GM21529 (cell line): ENCODE results near the gene FAM3C.

Experiments used
- ATAC-seq: cut with Tn5 transposase; IDR thresholded peaks from one replicate; pipeline ENCODE4 v1.9.1; 2021; ENCODE audit not compliant: unreplicated experiment

The FAM3C gene

GRCh38 chr7:121383235-121383910 is 12.7 kb downstream of the FAM3C start:
- no peak for ATAC-seq

GRCh38 chr7:121382473-121382872 is 13.6 kb downstream of the FAM3C start:
- no peak for ATAC-seq

GRCh38 chr7:121379930-121380329 is 16.2 kb downstream of the FAM3C start:
- ATAC-seq, result no peak

- no peak for ATAC-seq
These were observed 19.1 kb downstream of the FAM3C start for GRCh38 chr7:121376979-121377378.

- ATAC-seq, result no peak
These were observed 22.9 kb downstream of the FAM3C start for GRCh38 chr7:121373177-121373576.

- ATAC-seq, result peak; percentile 91
These were observed 23.6 kb downstream of the FAM3C start for GRCh38 chr7:121372376-121373010.

GRCh38 chr7:121371883-121372282 is 24.2 kb downstream of the FAM3C start:
- ATAC-seq, result no peak

- no peak for ATAC-seq
These were observed 24.7 kb downstream of the FAM3C start for GRCh38 chr7:121371367-121371766.

- peak; percentile 48 for ATAC-seq
These were observed 26.6 kb downstream of the FAM3C start for GRCh38 chr7:121369462-121369861.

GRCh38 chr7:121366852-121367431 is 29.2 kb downstream of the FAM3C start:
- ATAC-seq, result no peak

GRCh38 chr7:121360564-121360963 is 35.5 kb downstream of the FAM3C start:
- ATAC-seq, result no peak

- no peak for ATAC-seq
These were observed 40.5 kb downstream of the FAM3C start for GRCh38 chr7:121355574-121355973.

GRCh38 chr7:121352323-121352722 is 43.8 kb downstream of the FAM3C start:
- ATAC-seq, result peak; percentile 58

- ATAC-seq, result no peak
These were observed 44.4 kb downstream of the FAM3C start for GRCh38 chr7:121351682-121352081.

GRCh38 chr7:121344497-121344896 is 51.6 kb downstream of the FAM3C start:
- no peak for ATAC-seq

- ATAC-seq, result no peak
These were observed 52.0 kb downstream of the FAM3C start for GRCh38 chr7:121344093-121344492.

GRCh38 chr7:121343302-121343701 is 52.8 kb downstream of the FAM3C start:
- no peak for ATAC-seq

- ATAC-seq, result no peak
These were observed 53.5 kb downstream of the FAM3C start for GRCh38 chr7:121342631-121343030.

GRCh38 chr7:121341933-121342332 is 54.2 kb downstream of the FAM3C start:
- ATAC-seq, result no peak

- no peak for ATAC-seq
These were observed 57.0 kb downstream of the FAM3C start for GRCh38 chr7:121339082-121339481.

GRCh38 chr7:121337398-121337797 is 58.7 kb downstream of the FAM3C start:
- no peak for ATAC-seq

- ATAC-seq, result no peak
These were observed 59.5 kb downstream of the FAM3C start for GRCh38 chr7:121336579-121336978.
